GM21447 (cell line): ENCODE results near the gene ABHD6.
A peak's percentile ranks its signal among the peaks of the same experiment; 100 is the strongest.
"Not testable (repeated sequence)": the region's sequence is repeated elsewhere in the genome, so short reads cannot be mapped to it uniquely, and the experiment has no call there.

ENCODE experiments used
- ATAC-seq: cut with Tn5 transposase; IDR thresholded peaks from one replicate; pipeline ENCODE4 v1.9.1; 2021; ENCODE audit not compliant: unreplicated experiment

ABHD6 gene

GRCh38 chr3:58242340-58242739 lies 4.7 kb downstream of the ABHD6 start:
- no peak for ATAC-seq

DNA sequence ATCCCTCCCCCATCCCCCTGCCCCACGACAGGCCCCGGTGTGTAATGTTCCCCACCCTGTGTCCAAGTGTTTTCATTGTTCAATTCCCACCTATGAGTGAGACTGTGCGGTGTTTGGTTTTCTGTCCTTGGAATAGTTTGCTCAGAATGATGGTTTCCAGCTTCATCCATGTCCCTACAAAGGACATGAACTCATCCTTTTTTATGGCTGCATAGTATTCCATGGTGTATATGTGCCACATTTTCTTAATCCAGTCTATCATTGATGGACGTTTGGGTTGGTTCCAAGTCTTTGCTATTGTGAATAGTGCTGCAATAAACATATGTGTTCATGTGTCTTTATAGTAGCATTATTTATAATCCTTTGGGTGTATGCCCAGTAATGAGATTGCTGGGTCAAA lies 5.3 kb downstream of the ABHD6 start:
- ATAC-seq: not testable (repeated sequence)

- no peak for ATAC-seq
Measured at GRCh38 chr3:58243976-58244585, 6.5 kb downstream of the ABHD6 start.

DNA sequence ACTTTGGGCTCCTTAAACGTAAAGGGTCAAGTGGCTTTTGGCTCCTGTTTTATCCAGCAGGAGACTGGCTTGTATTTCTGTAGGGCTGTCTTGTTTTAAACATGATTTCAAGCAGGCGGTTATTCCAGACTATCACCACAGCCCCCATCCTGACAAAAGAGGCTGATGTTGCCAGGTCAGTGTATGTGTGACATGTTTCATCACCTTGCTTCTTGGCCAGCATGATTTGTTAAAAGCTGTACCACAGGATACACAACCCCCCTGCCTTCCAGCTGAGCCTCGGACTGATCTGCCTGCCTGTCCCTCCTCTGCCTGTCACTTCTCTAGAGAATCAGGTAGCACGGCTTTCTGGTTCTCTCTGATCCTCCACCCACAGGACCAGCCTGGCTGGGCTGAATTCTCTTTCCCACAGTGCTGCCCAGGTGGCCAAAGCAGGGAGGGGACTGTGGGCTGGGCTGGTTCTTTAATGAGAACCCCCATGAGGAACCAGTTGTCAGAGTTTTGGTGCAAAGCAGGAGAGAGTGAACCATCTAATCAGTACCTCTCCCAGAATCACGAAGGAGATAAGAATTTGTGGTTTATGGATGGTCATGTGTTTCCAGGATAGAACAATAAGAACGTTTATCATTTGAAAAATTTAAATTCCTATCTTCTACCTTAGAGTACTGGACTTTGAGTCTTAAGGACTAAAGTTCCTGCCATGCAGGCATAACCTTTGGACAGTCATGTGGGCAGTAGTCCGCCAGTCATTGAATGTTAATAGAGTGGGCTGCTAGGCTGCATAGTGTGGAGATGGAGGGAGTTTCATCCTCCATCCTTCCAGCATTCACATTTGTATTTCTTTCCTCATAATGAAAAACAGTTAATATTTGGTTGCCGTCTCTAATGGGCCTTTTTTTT lies 8.8 kb downstream of the ABHD6 start:
- ATAC-seq: no peak

DNA sequence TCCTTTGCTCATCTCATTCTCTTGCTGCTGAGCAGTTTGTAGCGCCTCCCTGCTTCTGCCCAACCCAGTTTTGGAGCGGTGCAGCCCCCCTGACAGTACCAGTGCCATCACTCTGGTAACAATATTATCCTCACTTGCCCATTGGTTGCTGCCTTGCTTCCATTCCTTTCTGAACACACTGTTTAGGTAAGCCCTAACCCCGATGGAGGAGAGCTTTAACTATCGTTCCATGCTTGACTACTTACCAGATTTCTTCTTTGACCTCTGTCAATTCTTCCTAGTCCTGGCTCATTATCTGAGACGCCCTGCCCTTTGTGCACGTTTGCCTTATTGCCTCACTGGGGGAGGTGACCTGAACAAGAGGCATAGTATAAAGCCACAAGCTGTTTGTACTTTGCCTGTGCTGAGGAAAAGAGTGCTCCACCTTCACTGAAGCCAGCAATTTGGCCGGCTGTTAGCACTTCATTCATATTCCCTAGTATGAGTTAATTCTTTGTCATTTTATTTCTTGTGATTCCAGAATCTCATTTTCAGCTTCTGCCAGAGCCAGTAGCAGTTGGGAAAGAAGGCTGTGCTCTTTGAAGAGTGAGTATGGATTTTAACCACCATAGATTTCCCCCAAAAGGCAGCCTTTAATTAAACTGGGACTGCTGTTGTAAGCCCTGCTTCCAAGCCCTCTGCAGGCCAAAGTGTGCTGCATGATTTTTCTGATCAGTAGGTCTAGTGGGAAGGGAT lies 11.9 kb downstream of the ABHD6 start:
- no peak for ATAC-seq

DNA sequence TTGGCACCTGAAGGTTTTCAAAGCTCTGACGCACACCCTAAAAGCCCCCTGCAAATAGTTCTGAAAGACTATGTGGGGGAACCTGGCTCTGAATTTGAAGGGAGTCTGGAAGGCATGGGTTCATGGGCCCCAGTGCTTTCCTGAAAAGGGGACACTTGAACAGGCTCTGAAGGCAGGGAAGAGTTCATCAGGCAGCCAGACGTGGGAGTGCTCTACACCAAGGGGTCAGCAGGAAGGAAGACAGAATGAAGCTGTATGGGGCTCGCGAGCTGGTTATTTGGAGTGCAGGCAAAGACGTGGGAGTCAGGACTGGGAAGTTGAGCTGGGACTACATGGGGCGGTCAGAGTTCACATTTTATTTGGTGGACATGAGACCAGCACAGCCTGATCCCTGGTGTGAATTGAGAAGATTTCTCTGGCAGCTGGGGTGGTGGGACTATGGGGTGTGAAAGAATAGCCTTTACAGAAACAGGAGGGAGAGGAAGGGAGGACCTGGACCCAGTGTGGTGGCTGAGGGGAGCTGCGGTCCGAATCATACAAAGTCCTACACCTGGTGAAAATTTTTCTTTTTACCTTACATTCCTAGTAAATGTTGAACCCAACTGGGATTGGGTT lies 12.6 kb downstream of the ABHD6 start:
- ATAC-seq: no peak

- no peak for ATAC-seq
Measured at GRCh38 chr3:58251631-58252035, 14.0 kb downstream of the ABHD6 start.

- no peak for ATAC-seq
Measured at GRCh38 chr3:58254144-58254543, 16.6 kb downstream of the ABHD6 start.

- no peak for ATAC-seq
Measured at GRCh38 chr3:58256061-58256460, 18.5 kb downstream of the ABHD6 start.

DNA sequence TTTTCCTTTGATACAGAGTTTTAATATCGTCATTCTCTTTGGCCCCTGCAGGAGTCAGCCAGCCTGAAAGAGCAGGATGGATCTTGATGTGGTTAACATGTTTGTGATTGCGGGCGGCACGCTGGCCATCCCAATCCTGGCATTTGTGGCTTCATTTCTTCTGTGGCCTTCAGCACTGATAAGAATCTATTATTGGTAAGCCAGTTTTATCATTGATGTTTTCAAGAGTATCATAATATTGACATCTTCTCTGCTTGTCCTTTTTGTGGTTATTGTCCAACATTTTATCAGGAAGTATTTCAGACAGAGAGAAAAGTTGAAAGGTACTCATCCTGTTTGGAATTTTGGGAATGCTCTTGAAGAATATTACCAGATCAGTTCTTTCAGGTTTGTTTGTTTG lies 18.9 kb downstream of the ABHD6 start:
- no peak for ATAC-seq

GRCh38 chr3:58258392-58259055 lies 20.9 kb downstream of the ABHD6 start:
- no peak for ATAC-seq

- no peak for ATAC-seq
Measured at GRCh38 chr3:58260261-58260731, 22.7 kb downstream of the ABHD6 start.

GRCh38 chr3:58260733-58261132 lies 23.1 kb downstream of the ABHD6 start:
- ATAC-seq: no peak

DNA sequence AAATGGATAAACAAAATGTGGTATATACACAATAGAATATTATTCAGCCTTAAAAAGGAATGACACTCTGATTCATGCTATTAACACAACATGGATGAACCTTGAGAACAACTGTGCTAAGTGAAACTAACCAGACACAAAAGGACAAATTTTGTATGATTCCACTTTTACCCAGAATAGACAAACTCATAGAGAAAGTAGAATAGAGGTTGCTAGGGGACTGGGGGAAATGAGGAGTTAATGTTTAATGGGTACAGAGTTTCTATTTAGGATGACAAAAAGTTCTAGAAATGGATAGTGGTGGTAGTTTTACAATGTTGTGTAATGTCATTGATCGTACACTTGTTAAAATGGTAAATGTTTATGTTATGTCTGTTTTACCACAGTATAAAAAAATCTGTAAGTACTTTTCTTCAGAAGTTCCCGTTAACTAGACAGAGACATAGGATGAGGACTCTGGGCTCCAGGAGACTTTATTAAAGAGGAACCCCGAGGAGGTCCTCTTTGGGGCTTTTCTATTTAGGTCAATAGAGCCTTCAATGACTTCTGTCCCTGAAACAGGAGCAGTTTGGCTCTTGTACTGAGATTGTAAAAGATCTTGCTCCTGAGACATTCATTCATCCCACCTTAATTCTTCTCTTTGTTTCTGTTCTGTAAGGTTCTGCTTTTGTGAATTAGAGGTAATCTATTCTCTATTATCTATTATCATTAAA lies 24.5 kb downstream of the ABHD6 start:
- peak; percentile 74 for ATAC-seq

DNA sequence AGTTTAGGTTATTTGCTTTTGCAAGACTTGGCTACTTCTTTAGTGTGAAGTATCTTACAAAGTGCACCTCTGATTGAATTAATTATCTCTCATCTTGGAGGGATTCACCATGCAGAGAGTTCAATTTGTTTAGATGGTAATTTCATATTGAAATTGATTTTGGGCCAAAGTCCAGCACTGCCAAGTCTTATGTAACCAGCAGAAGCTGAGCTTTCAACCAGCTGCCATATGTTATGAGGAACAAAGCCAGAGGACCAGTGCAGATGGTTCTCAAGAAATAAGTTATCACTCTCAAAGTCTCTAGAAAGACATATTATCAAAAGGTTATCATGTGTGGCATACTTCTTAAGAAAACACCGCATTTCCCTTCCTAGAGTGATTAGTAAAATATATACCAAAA lies 29.0 kb downstream of the ABHD6 start:
- ATAC-seq: no peak

- not testable (repeated sequence) for ATAC-seq
Measured at GRCh38 chr3:58267543-58267942, 30.0 kb downstream of the ABHD6 start.

DNA sequence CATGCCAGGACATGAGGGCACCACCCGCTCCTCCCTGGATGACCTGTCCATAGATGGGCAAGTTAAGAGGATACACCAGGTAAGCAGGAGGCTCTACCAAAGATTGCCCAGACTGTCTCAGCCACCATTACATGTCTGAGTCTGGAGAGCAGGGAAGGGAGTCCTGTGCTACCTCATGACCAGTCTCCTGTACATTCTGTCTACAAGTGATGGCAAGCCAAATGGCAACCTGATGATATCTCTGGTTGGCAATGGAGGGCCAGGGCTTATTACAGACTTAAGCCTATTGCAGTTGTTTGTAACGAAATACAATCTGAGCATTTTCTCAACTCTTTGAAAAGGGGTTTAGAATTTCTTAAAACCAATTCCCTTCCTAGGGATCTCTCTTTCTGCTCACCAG lies 31.8 kb downstream of the ABHD6 start:
- ATAC-seq: no peak

GRCh38 chr3:58270485-58270884 lies 32.9 kb downstream of the ABHD6 start:
- ATAC-seq: no peak

DNA sequence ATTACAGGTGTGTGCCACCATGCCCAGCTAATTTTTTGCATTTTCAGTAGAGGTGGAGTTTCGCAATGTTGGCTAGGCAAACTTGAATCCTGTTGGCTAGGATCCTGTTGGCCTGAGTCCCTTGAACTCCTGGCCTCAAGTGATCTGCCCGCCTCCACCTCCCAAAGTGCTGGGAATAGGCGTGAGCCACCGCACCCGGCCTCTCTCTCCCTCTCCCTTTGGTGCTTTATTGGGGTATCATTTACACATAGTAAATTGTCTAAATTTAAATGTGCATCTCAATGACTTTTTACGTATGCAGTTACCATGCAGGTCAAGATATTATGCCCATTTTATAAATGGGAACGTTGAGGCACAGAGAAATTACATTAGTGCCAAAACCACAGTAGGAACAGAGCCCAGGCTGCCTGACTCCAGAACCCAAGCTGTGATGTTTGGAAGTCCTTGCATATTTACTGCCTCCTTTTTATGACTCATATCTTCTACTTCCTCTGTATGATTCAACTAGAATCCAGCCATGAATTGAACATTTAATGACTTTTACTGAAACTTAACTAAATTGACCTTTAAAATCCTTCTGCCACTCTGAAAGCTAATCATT lies 34.4 kb downstream of the ABHD6 start:
- no peak for ATAC-seq

- no peak for ATAC-seq
Measured at GRCh38 chr3:58272891-58273290, 35.3 kb downstream of the ABHD6 start.
